ENCODE data around the gene MMP23B.

GRCh38 chr1:1600861-1601563 lies 31.0 kb upstream of the MMP23B start:
- TF ChIP-seq CTCF (IDR thresholded peaks at IDR 0.05; ENCODE audit: borderline replicate concordance, extremely low read depth, low read length, poor library complexity, severe bottlenecking), result no peak
- TF ChIP-seq EZH2 (IDR thresholded peaks at IDR 0.05; ENCODE audit: borderline replicate concordance, low read depth, low read length, severe bottlenecking), result no peak
